Endothelial cell of umbilical vein (primary cell): Measurements from ENCODE around the gene ABCC5. TPM values are rescaled to one million over a fixed set of nuclear protein-coding genes. Genes with fewer than 3 reads are reported as not detected.

Experiments
- BruUV-seq: library from RNA; stranded (reverse); fragments of 400-500 nt; replicated peaks from 2 replicates; lab custom pipeline; 2021; lab: Mats Ljungman, UMichigan
- CTCF ChIA-PET: fragments of 300-600, 350-600 bp; sonication (Branson Sonifier 250); formaldehyde crosslinking; loops from one replicate; lab custom pipeline; 2021; ENCODE audit warnings: antibody characterized with exemption, inconsistent platforms; lab: Charles Lee
- POLR2A ChIA-PET: fragments of 300-600, 350-600 bp; sonication (Branson Sonifier 250); formaldehyde crosslinking; loops from one replicate; lab custom pipeline; 2021; ENCODE audit warnings: antibody characterized with exemption, inconsistent platforms; lab: Charles Lee
- DNase-seq: peaks from one replicate; pipeline ENCODE4 v3.0.0-alpha.2; 2011; ENCODE audit warnings: low read depth, low spot score
- FAIRE-seq: peaks from 2 replicates; lab custom pipeline; 2011; peaks lifted over from hg19 to GRCh38; lab: Jason Lieb, UNC
- H2AFZ ChIP-seq: 2 replicates; pipeline ENCODE4 v1.6.0; 2012; ENCODE audit warnings: low read depth, low read length, control low read depth, inconsistent platforms
- H3K27ac ChIP-seq: 2 replicates; pipeline ENCODE4 v1.5.1; 2011; ENCODE audit warnings: low read depth, mild to moderate bottlenecking, control low read depth, low read length, moderate library complexity; ENCODE audit not compliant: insufficient read depth
- H3K27me3 ChIP-seq, 2 experiments: 2 replicates each; pipeline versions ENCODE4 v1.6.0 to v1.6.1; 2011; ENCODE audit warnings: low read length in 2 of 2, mixed read lengths in 1 of 2; ENCODE audit not compliant: control insufficient read depth in 2 of 2, insufficient read depth in 2 of 2
- H3K36me3 ChIP-seq, 2 experiments: 2 replicates in 1 of 2; 3 replicates in 1 of 2; pipeline ENCODE4 v1.5.1; 2011; ENCODE audit warnings: low read length in 2 of 2, mild to moderate bottlenecking in 1 of 2, moderate library complexity in 1 of 2; ENCODE audit not compliant: control insufficient read depth in 2 of 2, insufficient read depth in 2 of 2; ENCODE audit errors: extremely low read depth in 1 of 2
- H3K4me1 ChIP-seq: 3 replicates; pipeline ENCODE4 v1.5.1; 2011; ENCODE audit warnings: mild to moderate bottlenecking, low read length; ENCODE audit not compliant: control insufficient read depth, insufficient read depth; ENCODE audit errors: extremely low read depth
- H3K4me2 ChIP-seq: 2 replicates; pipeline ENCODE4 v1.6.1; 2011; ENCODE audit warnings: low read length, control low read depth, mixed read lengths; ENCODE audit not compliant: insufficient read depth
- H3K4me3 ChIP-seq, 3 experiments: fragments of 200-600 bp in 1 of 3; sonication (generic), shearing (Covaris generic) in 1 of 3; replicated peaks in 1 of 3; 2 replicates each; pipeline ENCODE4 v1.5.1; 2011 to 2016; ENCODE audit warnings: control low read depth in 3 of 3, low read length in 3 of 3, mild to moderate bottlenecking in 2 of 3, inconsistent platforms in 1 of 3, low read depth in 1 of 3, moderate library complexity in 1 of 3; ENCODE audit not compliant: insufficient read depth in 1 of 3
- H3K79me2 ChIP-seq: 2 replicates; pipeline ENCODE4 v1.6.0; 2012; ENCODE audit warnings: low read length, inconsistent platforms; ENCODE audit not compliant: control insufficient read depth, insufficient read depth
- H3K9ac ChIP-seq: replicated peaks from 2 replicates; pipeline ENCODE3; 2011; ENCODE audit warnings: low read length, control low read depth; ENCODE audit not compliant: insufficient read depth; ENCODE audit errors: extremely low read depth
- H3K9me1 ChIP-seq: replicated peaks from 3 replicates; pipeline ENCODE4 v1.6.0; 2011; ENCODE audit warnings: mild to moderate bottlenecking, low read length; ENCODE audit not compliant: control insufficient read depth, insufficient read depth; ENCODE audit errors: extremely low read depth
- H3K9me3 ChIP-seq: replicated peaks from 2 replicates; pipeline ENCODE4 v1.5.1; 2012; ENCODE audit warnings: low read length, inconsistent platforms; ENCODE audit not compliant: control insufficient read depth, insufficient read depth
- H4K20me1 ChIP-seq: replicated peaks from 2 replicates; pipeline ENCODE3; 2011; ENCODE audit warnings: mild to moderate bottlenecking, low read length; ENCODE audit not compliant: control insufficient read depth, insufficient read depth; ENCODE audit errors: extremely low read depth
- CTCF ChIP-seq, 2 donors: IDR thresholded peaks; 1 replicate in 1 of 2; 2 replicates in 1 of 2; pipeline ENCODE4 v1.5.1; 2011; ENCODE audit warnings: low read length in 2 of 2, mild to moderate bottlenecking in 2 of 2, moderate library complexity in 2 of 2, control low read depth in 1 of 2, inconsistent platforms in 1 of 2, low read depth in 1 of 2; ENCODE audit not compliant: insufficient read depth in 1 of 2; ENCODE audit errors: extremely low read depth in 1 of 2
- POLR2AphosphoS5 ChIP-seq: IDR thresholded peaks from 2 replicates; pipeline ENCODE4 v1.6.1; 2012; ENCODE audit warnings: low read depth, mild to moderate bottlenecking, control low read depth, low read length, moderate library complexity; ENCODE audit not compliant: insufficient read depth
- dilution Hi-C: fragments of 300-500 bp; cut with MboI; formaldehyde crosslinking; loops from one replicate; pipeline ENCODE4 v1.15.0; 2019; ENCODE audit warnings: low sequenced_read_pairs; ENCODE audit not compliant: extremely low pct_ligation_motif_present
- intact Hi-C: fragments of 100-400 bp; cut with micrococcal nuclease; formaldehyde crosslinking; loops from one replicate; pipeline ENCODE4 v1.10.0; 2022
- polyA plus RNA-seq, 4 experiments: library from polyadenylated mRNA; depleted of rRNA in 3 of 4; stranded (reverse) in 3 of 4; unstranded in 1 of 4; fragments of >200 nt; gene quantifications; 2 replicates each; pipeline versions ENCODE4 v1.2.1 to v1.2.3, GENCODE V29; 2011 to 2012; ENCODE audit warnings: missing spikeins in 1 of 4
- total RNA-seq: library from RNA; stranded (reverse); gene quantifications from 2 replicates; pipeline ENCODE4 v1.2.3, GENCODE V29; 2021

The ABCC5 gene
- total and polyA plus RNA-seq, 2 donors (not counting 3 experiments of a cell fraction or from before 2014, with no cell fraction given) = 22.5 to 24.6 TPM

- H3K4me2 ChIP-seq = no peak overlapping the region
- H3K9ac ChIP-seq = no peak overlapping the region
- DNase-seq (no peak), FAIRE-seq (no peak)
- peaks cover 2% of the 10 kb centered on the region for H3K79me2 ChIP-seq
- H3K9me3 ChIP-seq = no peaks in the 10 kb centered on the region
- intact Hi-C loops = loop anchor here (2.0 to 5.0 kb wide), 4 partner anchors 119 to 547 kb away; partner anchors contain the start of genes AP2M1 and EIF2B5
- H4K20me1 ChIP-seq = no peaks in the 10 kb centered on the region
- H3K27me3 ChIP-seq = peaks cover 0 to 2% of the 10 kb centered on the region in 2 experiments
- no peaks in the 10 kb centered on the region for H3K9me1 ChIP-seq
- peaks cover 7% of the 10 kb centered on the region for H3K4me1 ChIP-seq
- no peak overlapping the region for H2AFZ ChIP-seq
- H3K4me3 ChIP-seq = no peak overlapping the region
- H3K36me3 ChIP-seq = no peaks in the 10 kb centered on the region
- dilution Hi-C loops = no loop called here
- no TSS peak for BruUV-seq
- ChIA-PET POLR2A (interaction anchor here (0.6 to 0.7 kb wide), 2 partner anchors 53 to 117 kb away, joined by 3 to 4 read pairs; no protein-coding TSS in a partner anchor), CTCF (interaction anchor here (0.8 to 4.5 kb wide), 5 partner anchors 9 to 211 kb away, joined by 3 to 31 read pairs (median 4); no protein-coding TSS in a partner anchor)
- TF ChIP-seq CTCF (IDR thresholded peaks at IDR 0.05; ENCODE audit: extremely low read depth in 1 of 2, insufficient read depth in 1 of 2, low read depth in 1 of 2, low read length in 2 of 2) (no peak), POLR2AphosphoS5 (no peak)
- no peak overlapping the region for H3K27ac ChIP-seq
Observed at GRCh38 chr3:184015381-184016019, 2.2 kb downstream of the ABCC5 start.
